DOHH2 (cell line): ENCODE measurements around the gene RAD51AP1.

Experiments
- H3F3A ChIP-seq: fragments of 200-600 bp; sonication (generic), shearing (Covaris generic); 2 replicates; pipeline ENCODE4 v1.6.0; 2016; ENCODE audit warnings: antibody characterized with exemption, mild to moderate bottlenecking; ENCODE audit not compliant: control insufficient read depth, insufficient read depth
- H3K27ac ChIP-seq: fragments of 200-600 bp; sonication (generic); 2 replicates; pipeline ENCODE4 v1.5.1; 2014; ENCODE audit warnings: low read depth, mild to moderate bottlenecking, low read length, moderate library complexity
- H3K27me3 ChIP-seq: fragments of 200-600 bp; sonication (generic); 2 replicates; pipeline ENCODE4 v1.6.1; 2014; ENCODE audit warnings: mild to moderate bottlenecking, low read length, mixed read lengths; ENCODE audit not compliant: control insufficient read depth
- H3K36me3 ChIP-seq: fragments of 200-600 bp; sonication (generic); 2 replicates; pipeline ENCODE4 v1.6.1; 2014; ENCODE audit warnings: mild to moderate bottlenecking, low read length, moderate library complexity, mixed read lengths; ENCODE audit not compliant: control insufficient read depth
- H3K4me1 ChIP-seq: fragments of 200-600 bp; sonication (generic); 2 replicates; pipeline ENCODE4 v1.6.1; 2014; ENCODE audit warnings: mild to moderate bottlenecking, low read length, mixed read lengths; ENCODE audit not compliant: control insufficient read depth
- H3K4me2 ChIP-seq: fragments of 200-600 bp; sonication (generic); 2 replicates; pipeline ENCODE4 v1.6.0; 2014; ENCODE audit warnings: mild to moderate bottlenecking, low read length, moderate library complexity
- H3K4me3 ChIP-seq: fragments of 200-600 bp; sonication (generic); 2 replicates; pipeline ENCODE4 v1.5.1; 2014; ENCODE audit warnings: mild to moderate bottlenecking, low read length, mixed read lengths
- H3K79me2 ChIP-seq: fragments of 200-600 bp; sonication (generic); 2 replicates; pipeline ENCODE4 v1.6.1; 2014; ENCODE audit warnings: mild to moderate bottlenecking, low read length, mixed read lengths; ENCODE audit not compliant: control insufficient read depth
- H3K9me2 ChIP-seq: fragments of 200-600 bp; sonication (generic); replicated peaks from 2 replicates; pipeline ENCODE4 v1.6.1; 2014; ENCODE audit warnings: mild to moderate bottlenecking, low read length, mixed read lengths; ENCODE audit not compliant: control insufficient read depth
- H3K9me3 ChIP-seq: fragments of 200-600 bp; sonication (generic); 2 replicates; pipeline ENCODE4 v1.6.1; 2014; ENCODE audit warnings: antibody characterized with exemption, low read length, mixed read lengths; ENCODE audit not compliant: control insufficient read depth, insufficient read depth
- H4K20me1 ChIP-seq: fragments of 200-600 bp; sonication (generic); 2 replicates; pipeline ENCODE4 v1.6.0; 2014; ENCODE audit warnings: low read depth, mild to moderate bottlenecking, antibody characterized with exemption, low read length, moderate library complexity; ENCODE audit not compliant: control insufficient read depth, insufficient read depth
- EZH2phosphoT487 ChIP-seq: fragments of 200-600 bp; sonication (generic); IDR thresholded peaks from 2 replicates; pipeline ENCODE4 v1.6.1; 2017; ENCODE audit warnings: borderline replicate concordance, mild to moderate bottlenecking, antibody characterized with exemption, low read length, moderate library complexity, mixed read lengths
- TF ChIP-seq, protein P1 (sequence below): fragments of 200-600 bp; sonication (generic); IDR thresholded peaks from one replicate; pipeline ENCODE4 v1.5.1; 2014; ENCODE audit warnings: antibody characterized with exemption, mild to moderate bottlenecking, low read depth, low read length; ENCODE audit not compliant: poor library complexity, severe bottlenecking

Gene RAD51AP1

DNA sequence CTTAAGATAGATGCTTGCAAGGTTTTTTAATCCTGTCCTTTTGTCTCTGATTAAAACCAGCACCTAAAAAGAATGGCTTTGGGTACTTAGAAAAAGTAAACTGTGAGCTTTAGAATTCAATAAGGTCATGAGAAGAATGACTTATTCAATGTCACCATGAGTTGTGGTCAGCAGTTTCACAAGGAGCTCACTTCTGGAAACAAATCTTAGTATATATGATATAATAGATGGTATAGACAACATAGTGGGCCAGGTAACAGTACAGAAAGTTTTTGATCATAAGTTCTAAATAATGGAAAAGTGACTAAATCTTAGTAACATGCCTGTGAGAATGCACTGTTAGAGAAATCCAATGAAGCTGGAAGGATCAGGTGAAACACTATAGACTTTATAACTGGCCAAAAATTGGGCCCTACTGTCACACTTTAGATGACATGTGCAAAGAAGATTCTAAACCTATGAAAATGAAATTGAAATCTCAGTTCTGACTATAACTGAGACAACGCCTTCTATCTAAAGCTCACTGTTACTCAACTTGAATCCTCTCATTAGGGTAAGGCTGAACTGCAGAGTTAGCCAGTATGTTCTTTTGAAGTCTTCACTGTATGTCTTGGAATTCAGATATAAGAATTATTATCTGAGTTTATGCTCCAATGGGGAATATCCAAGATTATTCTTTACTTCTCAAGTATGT lies 42.4 kb upstream of the RAD51AP1 start:
- no peaks in the 10 kb centered on the region for H3K9me2 ChIP-seq
- no peaks in the 10 kb centered on the region for H3K9me3 ChIP-seq
- peaks cover 29% of the 10 kb centered on the region for H3K36me3 ChIP-seq
- no peaks in the 10 kb centered on the region for H3K27me3 ChIP-seq
- TF ChIP-seq, protein P1, sequence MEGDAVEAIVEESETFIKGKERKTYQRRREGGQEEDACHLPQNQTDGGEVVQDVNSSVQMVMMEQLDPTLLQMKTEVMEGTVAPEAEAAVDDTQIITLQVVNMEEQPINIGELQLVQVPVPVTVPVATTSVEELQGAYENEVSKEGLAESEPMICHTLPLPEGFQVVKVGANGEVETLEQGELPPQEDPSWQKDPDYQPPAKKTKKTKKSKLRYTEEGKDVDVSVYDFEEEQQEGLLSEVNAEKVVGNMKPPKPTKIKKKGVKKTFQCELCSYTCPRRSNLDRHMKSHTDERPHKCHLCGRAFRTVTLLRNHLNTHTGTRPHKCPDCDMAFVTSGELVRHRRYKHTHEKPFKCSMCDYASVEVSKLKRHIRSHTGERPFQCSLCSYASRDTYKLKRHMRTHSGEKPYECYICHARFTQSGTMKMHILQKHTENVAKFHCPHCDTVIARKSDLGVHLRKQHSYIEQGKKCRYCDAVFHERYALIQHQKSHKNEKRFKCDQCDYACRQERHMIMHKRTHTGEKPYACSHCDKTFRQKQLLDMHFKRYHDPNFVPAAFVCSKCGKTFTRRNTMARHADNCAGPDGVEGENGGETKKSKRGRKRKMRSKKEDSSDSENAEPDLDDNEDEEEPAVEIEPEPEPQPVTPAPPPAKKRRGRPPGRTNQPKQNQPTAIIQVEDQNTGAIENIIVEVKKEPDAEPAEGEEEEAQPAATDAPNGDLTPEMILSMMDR: no peak
- TF ChIP-seq EZH2phosphoT487: no peak
- no peaks in the 10 kb centered on the region for H3F3A ChIP-seq
- no peak overlapping the region for H3K4me2 ChIP-seq
- no peaks in the 10 kb centered on the region for H3K79me2 ChIP-seq
- no peak overlapping the region for H3K27ac ChIP-seq
- H3K4me3 ChIP-seq: no peak overlapping the region
- no peaks in the 10 kb centered on the region for H3K4me1 ChIP-seq
- no peaks in the 10 kb centered on the region for H4K20me1 ChIP-seq

DNA sequence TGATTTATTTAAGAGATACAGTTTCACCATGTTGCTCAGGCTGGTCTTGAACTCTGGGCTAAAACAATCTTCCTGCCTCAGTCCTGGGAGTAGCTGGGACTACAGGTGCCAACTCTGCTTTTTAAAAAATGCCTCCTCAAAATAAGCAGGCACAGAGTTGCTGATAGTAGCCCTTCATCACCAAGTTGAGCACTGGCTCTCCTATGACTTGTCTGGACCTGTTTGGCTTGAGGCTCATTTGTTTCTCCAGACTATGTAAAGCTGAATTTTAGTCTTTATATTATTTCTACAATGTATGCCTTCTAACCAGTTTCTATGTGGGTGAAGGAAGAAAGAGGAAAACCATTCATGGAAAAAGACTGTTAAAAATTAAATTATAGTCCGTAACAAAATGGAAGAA lies 39.5 kb upstream of the RAD51AP1 start:
- no peak overlapping the region for H3K4me3 ChIP-seq
- H3K36me3 ChIP-seq: peaks cover 35% of the 10 kb centered on the region
- H3F3A ChIP-seq: no peaks in the 10 kb centered on the region
- no peaks in the 10 kb centered on the region for H3K9me2 ChIP-seq
- no peaks in the 10 kb centered on the region for H3K4me1 ChIP-seq
- no peaks in the 10 kb centered on the region for H4K20me1 ChIP-seq
- H3K4me2 ChIP-seq: no peak overlapping the region
- H3K9me3 ChIP-seq: no peaks in the 10 kb centered on the region
- H3K27me3 ChIP-seq: no peaks in the 10 kb centered on the region
- no peak for TF ChIP-seq EZH2phosphoT487
- TF ChIP-seq, protein P1: no peak
- H3K27ac ChIP-seq: no peak overlapping the region
- no peaks in the 10 kb centered on the region for H3K79me2 ChIP-seq

DNA sequence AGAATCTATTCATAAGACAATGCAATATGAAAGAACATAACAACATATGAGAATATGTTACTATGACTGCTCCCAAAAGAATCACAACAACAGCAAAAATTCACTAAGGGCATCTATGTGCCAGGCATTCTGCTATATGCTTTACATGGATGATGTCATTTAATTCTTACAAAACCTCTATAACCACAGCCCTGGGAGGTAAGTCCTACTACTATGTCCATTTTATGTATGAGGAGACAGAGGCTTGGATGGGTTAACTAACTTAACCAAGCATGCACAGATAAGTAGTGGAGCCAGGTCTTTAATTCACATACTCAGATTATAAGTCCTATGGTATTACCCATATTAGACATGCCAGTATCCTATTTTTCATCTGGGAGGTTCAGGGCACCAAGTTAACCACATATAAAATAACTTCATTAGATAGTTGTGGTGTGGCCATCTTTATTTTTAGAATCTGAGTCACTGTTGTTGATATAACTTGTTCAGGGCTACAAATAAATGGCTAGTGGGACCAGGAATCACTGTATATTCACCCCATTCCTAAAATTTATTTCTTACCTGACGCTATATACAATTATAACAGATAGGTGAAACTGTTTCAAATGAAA lies 33.2 kb upstream of the RAD51AP1 start:
- no peaks in the 10 kb centered on the region for H4K20me1 ChIP-seq
- no peaks in the 10 kb centered on the region for H3K9me2 ChIP-seq
- peaks cover 14% of the 10 kb centered on the region for H3K36me3 ChIP-seq
- no peak overlapping the region for H3K27ac ChIP-seq
- no peaks in the 10 kb centered on the region for H3K79me2 ChIP-seq
- H3K27me3 ChIP-seq: no peaks in the 10 kb centered on the region
- no peaks in the 10 kb centered on the region for H3K9me3 ChIP-seq
- peaks cover 5% of the 10 kb centered on the region for H3F3A ChIP-seq
- H3K4me3 ChIP-seq: no peak overlapping the region
- TF ChIP-seq, protein P1: no peak
- no peak for TF ChIP-seq EZH2phosphoT487
- peaks cover 32% of the 10 kb centered on the region for H3K4me1 ChIP-seq
- H3K4me2 ChIP-seq: no peak overlapping the region
